HG03378 (cell line): Measurements from ENCODE around the gene KRT14.
"Not testable (repeated sequence)": the region's sequence is repeated elsewhere in the genome, so short reads cannot be mapped to it uniquely, and the experiment has no call there.

Experiments
- ATAC-seq: cut with Tn5 transposase; IDR thresholded peaks from one replicate; pipeline ENCODE4 v1.9.1; 2021; ENCODE audit warnings: mild to moderate bottlenecking, moderate library complexity; ENCODE audit not compliant: unreplicated experiment

KRT14 gene

GRCh38 chr17:41548844-41549595 lies 37.7 kb downstream of the KRT14 start:
- ATAC-seq, result no peak

- ATAC-seq, result no peak
These were observed 38.5 kb downstream of the KRT14 start for GRCh38 chr17:41547921-41548843.

GRCh38 chr17:41547378-41547841 lies 39.3 kb downstream of the KRT14 start:
- no peak for ATAC-seq

- ATAC-seq, result no peak
These were observed 39.9 kb downstream of the KRT14 start for GRCh38 chr17:41546819-41547218.

- no peak for ATAC-seq
These were observed 40.8 kb downstream of the KRT14 start for GRCh38 chr17:41545829-41546410.

GRCh38 chr17:41544935-41545334 lies 41.8 kb downstream of the KRT14 start:
- ATAC-seq, result no peak

GRCh38 chr17:41544491-41544892 lies 42.2 kb downstream of the KRT14 start:
- no peak for ATAC-seq

GRCh38 chr17:41542786-41543185 lies 43.9 kb downstream of the KRT14 start:
- ATAC-seq, result not testable (repeated sequence)

- no peak for ATAC-seq
These were observed 44.3 kb downstream of the KRT14 start for GRCh38 chr17:41542357-41542756.

GRCh38 chr17:41540921-41541625 lies 45.6 kb downstream of the KRT14 start:
- no peak for ATAC-seq

- ATAC-seq, result no peak
These were observed 46.6 kb downstream of the KRT14 start for GRCh38 chr17:41539979-41540701.

- ATAC-seq, result no peak
These were observed 47.6 kb downstream of the KRT14 start for GRCh38 chr17:41539071-41539492.

GRCh38 chr17:41538565-41538991 lies 48.1 kb downstream of the KRT14 start:
- no peak for ATAC-seq

- ATAC-seq, result no peak
These were observed 48.7 kb downstream of the KRT14 start for GRCh38 chr17:41537990-41538389.

- ATAC-seq, result no peak
These were observed 49.1 kb downstream of the KRT14 start for GRCh38 chr17:41537614-41537954.

GRCh38 chr17:41536741-41537613 lies 49.7 kb downstream of the KRT14 start:
- no peak for ATAC-seq

- no peak for ATAC-seq
These were observed 50.8 kb downstream of the KRT14 start for GRCh38 chr17:41535764-41536481.

GRCh38 chr17:41534899-41535546 lies 51.7 kb downstream of the KRT14 start:
- no peak for ATAC-seq
